ENCODE data around the gene PLEKHA7.

Gene PLEKHA7

GRCh38 chr11:16833026-16833425 is 181.2 kb downstream of the PLEKHA7 start:
- DNase-seq, result no peak

DNA sequence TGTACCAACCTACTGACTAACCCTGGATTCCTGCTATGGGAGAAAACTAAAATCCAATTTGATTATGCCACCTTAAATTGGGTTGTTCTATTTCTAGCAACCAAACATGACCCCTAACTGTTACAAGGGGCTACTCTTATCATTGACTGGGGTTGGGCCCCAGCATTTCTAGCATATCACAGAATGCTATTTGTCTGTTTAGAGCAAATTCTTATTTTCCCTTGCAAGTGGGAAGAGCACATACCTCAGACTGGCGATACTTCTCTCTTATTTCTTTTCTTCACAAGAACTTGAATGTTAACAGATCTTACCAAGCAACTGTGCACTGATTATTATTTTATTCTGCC is 182.0 kb downstream of the PLEKHA7 start:
- no peak for DNase-seq

- DNase-seq, result no peak
Observed at GRCh38 chr11:16831316-16832192, 182.7 kb downstream of the PLEKHA7 start.

DNA sequence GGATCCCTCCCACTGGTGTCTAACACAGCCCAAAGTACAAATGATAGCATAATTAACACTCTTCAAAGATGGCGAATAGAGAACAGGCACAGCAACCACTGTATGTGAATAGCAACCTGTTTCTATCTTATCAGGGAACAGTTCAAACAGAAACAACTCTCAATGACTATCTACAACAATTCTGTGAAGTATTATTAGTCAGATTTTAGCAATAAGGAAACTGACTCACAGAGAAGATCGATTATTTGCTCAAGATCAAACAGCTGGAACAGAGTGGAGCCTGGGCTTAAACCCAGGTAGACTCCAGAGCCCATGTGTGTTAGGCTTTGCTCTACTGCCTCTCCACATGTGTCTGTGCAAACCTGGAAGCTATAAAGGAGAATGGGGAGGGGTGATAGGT is 187.1 kb downstream of the PLEKHA7 start:
- DNase-seq, result no peak

GRCh38 chr11:16825968-16826367 is 188.2 kb downstream of the PLEKHA7 start:
- DNase-seq, result no peak

- DNase-seq, result no peak
Observed at GRCh38 chr11:16825101-16825500, 189.1 kb downstream of the PLEKHA7 start.

- DNase-seq, result peak; percentile 83
Observed at GRCh38 chr11:16820324-16821092, 193.7 kb downstream of the PLEKHA7 start.

DNA sequence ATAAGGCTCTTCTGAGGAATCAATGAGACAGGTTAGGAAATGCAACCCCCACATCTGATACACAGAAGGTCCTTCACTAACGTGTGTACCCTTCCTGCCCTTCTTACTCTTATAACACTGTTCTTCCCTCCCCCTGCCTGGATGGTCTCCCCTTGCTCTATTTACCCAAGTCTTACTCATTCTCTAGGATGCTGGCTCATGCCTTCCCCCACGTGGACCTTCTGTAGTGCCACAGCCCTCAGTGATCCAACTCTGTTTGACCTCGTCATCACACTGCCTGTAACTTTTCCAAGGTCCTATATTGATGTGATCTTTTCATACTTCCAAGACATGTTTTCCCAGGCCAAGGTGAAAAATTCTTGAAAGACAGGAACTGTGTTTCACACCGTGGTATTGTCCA is 195.9 kb downstream of the PLEKHA7 start:
- no peak for DNase-seq

DNA sequence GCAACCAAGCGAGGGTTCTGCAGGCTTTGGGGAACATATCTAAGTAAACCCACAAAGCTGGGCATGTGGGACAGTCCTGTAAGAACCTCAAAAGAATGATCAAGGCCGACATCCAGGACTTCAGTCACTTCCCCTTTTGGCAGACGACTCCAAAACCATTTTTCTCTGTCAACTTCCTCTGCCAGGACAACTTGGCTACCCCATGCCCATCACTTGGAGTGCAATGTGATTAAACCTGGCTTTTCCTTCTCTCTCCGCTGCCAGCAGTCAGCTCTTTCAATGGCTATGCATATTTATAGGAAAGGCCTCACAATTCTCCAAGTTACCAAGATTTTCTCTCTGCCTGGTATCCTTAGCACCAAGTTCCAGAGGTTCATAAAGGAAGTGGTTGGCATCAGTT is 196.9 kb downstream of the PLEKHA7 start:
- DNase-seq, result no peak

DNA sequence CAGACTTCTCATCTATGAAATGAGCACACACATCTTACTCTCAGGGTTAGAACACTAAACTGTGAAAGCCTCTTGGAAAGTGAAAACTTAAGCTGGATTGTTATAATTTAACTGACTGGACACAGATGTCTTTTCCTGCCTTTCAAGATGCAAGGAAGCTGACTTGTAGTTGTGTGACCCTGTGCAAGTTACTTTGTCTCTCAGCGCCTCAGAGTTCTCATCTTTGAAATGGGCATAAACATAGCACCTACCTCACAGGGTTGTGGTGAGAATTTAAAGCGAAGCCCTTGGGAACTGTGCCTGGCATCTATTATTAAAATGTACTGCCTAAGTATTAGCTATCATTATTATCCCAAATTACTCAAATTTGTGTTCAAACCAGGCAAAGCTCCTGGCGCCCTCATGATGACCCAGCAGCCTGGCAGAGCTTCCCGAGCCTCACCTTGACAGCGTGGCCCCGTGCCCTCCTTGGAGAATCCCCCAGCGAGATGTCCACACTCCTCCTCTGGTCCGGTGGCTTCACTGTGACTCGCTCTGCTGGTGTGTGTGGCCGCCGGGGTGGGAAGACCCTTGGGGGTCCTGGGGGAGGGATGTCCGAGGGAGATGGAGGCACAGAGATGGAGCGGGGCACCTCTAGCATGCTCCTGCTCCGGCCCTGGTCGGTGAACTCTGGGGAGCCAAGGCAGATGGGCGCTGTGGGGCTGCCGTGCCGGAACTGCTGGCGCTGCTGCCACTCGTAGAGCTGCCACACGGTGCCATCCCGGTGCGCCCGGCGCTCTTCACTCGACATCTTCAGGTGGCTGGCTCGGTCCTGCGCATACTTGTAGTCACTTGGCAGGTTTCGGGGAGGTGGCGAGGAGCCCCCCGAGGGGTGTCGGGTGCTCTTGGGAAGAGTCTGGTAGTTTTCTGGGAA is 197.6 kb downstream of the PLEKHA7 start:
- no peak for DNase-seq

- peak; percentile 68 for DNase-seq
Observed at GRCh38 chr11:16815047-16815767, 199.0 kb downstream of the PLEKHA7 start.

DNA sequence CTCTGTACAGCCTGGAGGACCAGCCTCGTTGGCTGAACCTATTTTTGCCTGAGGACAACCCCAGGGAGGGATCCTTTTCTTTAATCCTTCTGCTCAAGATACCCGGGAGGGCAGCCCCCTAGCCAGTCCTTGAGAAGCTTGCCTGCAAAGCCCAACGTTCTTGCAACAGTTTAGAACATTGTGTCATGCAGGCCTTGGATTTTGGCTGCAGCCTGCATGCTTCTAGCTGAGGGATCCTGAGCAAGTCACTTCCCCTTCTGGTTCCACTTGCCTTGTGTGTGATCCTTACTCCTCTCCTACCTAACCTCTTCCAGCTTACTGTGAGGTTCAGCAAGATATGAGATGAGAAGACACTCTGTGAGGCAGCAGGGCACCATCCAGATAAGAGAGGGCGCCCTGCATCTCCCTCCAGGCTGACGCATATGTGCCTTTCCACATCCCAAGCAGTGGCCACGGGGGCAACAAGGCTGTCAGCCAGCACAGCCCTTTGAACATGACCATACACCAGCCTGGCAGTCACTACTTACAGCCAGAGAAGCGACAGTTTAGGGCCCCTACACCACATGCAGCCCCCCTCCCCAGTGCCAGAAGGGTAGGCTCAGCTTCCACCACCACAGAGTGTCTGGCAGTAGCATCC is 199.7 kb downstream of the PLEKHA7 start:
- no peak for DNase-seq

- DNase-seq, result no peak
Observed at GRCh38 chr11:16813126-16813525, 201.1 kb downstream of the PLEKHA7 start.

DNA sequence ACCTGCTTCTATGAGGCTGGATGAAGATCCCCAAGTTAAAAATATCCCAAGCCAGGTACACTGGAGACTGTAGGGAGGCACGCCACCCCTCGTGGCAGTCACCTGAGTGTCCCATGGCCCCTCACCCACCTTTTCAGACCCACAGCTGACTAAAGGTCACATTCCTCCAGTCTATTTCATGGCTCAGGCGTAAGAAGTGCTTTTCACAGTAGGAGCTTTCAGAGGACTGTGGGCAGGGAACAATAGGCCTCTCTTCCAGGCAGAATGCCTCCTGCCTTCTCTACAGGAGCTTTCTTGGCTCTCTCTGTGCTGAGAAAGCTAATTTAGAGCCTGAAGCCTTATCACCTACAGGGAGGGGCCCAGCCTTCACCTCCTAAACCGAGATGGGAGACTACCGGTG is 201.9 kb downstream of the PLEKHA7 start:
- no peak for DNase-seq

DNA sequence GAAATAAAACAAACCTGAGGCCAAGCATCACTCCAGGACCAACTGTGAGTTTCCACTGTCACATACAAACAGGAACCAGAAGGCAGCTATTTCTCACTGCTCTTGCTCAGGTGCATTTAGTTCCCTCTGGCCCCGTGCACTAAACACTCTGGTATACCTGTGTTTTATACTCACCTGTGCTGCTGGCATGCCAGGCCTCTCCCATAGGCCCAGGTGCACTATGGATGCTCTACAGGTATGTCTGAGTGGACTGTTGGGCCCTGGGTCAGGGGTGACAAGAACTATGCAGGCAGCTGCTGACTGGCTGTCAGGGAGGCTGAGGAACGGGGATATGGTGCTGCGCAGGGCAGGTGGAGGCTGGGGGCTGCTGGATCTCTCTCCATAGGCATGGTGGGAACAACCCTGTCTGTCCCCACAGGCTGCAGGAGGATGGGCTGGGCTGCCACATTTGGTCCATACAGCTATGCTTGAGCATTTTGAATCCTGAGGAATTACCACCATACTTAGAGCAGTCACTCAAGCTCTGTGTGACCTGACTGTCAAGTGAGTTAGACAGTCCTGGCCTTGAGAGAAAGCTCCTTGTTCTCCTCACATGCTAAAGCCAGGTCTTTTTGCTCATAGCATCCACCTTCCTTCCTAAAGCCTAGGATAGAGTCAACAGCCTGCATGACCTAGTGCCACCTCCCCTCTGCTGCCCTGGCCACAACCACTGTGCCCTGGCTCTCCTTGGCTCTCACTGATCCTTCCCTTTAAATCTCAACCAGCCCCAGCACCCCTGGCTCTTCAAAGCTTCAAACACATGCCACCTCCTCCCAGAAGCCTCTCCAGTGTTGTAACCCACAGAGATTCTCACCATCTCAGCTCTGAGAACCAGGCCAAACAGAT is 202.8 kb downstream of the PLEKHA7 start:
- DNase-seq, result no peak

GRCh38 chr11:16809886-16810668 is 204.1 kb downstream of the PLEKHA7 start:
- DNase-seq, result peak; percentile 73

DNA sequence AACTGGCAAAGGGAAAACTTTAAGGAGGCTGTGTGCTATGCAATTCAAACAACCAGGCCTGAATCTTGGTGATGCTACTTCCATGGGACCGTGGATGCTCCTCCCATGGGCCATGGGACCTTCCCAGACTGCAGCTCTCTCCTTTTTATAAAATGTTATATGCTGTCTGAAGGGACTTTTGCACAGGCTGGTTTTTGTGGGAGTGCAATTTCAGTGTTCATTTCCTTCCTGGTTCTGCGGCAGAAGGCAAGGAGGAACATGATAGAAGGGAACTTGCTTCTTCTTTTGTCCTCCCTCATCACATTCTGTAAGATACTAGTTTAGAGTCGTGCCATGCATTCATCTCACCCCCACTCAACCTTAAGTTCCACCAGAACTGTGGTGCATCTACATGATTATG is 206.9 kb downstream of the PLEKHA7 start:
- DNase-seq, result no peak

DNA sequence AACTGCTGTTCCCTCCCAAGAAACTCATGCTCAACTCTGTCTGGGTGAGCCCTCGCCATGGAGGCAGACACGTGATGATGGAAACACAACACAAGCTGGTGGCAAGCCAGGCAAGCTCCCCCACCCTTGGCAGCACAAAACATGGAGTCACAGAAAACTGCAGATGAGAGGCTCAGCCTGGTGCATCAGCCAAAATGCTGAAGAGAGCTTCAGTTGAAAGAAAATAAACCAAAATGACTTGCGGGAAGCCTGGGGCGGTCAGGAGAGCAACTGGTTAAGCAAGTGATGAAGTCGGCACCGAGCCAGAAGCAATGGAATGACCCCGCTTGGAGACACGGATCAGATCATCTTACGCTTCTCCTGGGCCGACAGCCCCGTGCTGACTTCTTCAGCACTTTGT is 207.4 kb downstream of the PLEKHA7 start:
- DNase-seq, result peak; percentile 66

- no peak for DNase-seq
Observed at GRCh38 chr11:16805938-16806337, 208.3 kb downstream of the PLEKHA7 start.

All from right hindlimb (tissue), 1 donor.